Measurements from ENCODE around the gene DDX27. TPM values are rescaled to one million over a fixed set of nuclear protein-coding genes. Genes with fewer than 3 reads are reported as not detected.

The DDX27 gene
- total RNA-seq, 1 donor from 2014 or later: 57.4 TPM

GRCh38 chr20:49285233-49285668, 66.0 kb downstream of the DDX27 start:
- H3K27me3 Mint-ChIP-seq (ENCODE audit: insufficient read depth): no peaks in the 10 kb centered on the region
- intact Hi-C loops (cut with micrococcal nuclease): no loop called here
- H3K9me3 Mint-ChIP-seq: peaks cover 63% of the 10 kb centered on the region
- H3K4me1 Mint-ChIP-seq (ENCODE audit: low read depth): peaks cover 92% of the 10 kb centered on the region
- H3K27ac Mint-ChIP-seq: peak overlapping the region; percentile 16
- peaks cover 95% of the 10 kb centered on the region for H3K36me3 Mint-ChIP-seq (ENCODE audit: low read depth)
- peak overlapping the region; percentile 99 for H3K4me3 Mint-ChIP-seq
- no peak for DNase-seq (ENCODE audit: low spot score)

DNA sequence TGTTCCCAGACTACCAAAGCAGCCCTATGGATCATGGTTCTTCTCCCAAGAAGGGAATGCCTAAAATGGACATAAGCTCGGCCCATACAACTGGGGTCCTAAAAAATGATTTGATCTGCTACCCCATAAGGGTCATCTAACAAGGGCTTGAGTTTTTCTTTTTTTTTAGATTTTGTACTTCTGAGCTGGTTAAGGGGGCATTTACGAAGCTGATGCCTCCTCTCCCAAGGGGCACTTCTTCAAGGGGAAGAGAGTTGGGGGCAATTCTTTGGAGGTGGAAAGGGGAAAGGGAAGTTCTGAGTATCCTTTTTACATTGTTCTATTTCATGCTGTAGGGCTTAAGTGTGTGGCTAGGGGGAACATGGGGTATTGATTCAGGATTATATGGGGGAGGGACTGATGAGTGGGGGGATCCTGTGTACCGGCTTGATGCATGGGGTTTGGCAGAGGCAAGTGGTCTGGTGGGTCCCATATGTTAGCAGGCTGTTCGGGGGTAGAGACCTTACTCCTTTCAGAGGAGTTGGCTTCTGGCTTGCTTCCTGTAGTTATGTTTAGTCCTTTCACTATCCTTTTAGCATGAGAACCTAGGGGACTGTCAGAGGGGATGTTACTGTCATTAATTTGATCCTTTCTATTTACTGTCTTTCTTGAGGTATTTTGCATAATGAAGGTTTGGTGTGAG, 66.7 kb downstream of the DDX27 start:
- H3K4me3 Mint-ChIP-seq: peak overlapping the region; percentile 99
- H3K36me3 Mint-ChIP-seq (ENCODE audit: low read depth): peaks cover 95% of the 10 kb centered on the region
- no peaks in the 10 kb centered on the region for H3K27me3 Mint-ChIP-seq (ENCODE audit: insufficient read depth)
- peaks cover 57% of the 10 kb centered on the region for H3K9me3 Mint-ChIP-seq
- H3K4me1 Mint-ChIP-seq (ENCODE audit: low read depth): peaks cover 90% of the 10 kb centered on the region
- peak overlapping the region; percentile 16 for H3K27ac Mint-ChIP-seq
- intact Hi-C loops (cut with micrococcal nuclease): no loop called here
- no peak for DNase-seq (ENCODE audit: low spot score)

DNA sequence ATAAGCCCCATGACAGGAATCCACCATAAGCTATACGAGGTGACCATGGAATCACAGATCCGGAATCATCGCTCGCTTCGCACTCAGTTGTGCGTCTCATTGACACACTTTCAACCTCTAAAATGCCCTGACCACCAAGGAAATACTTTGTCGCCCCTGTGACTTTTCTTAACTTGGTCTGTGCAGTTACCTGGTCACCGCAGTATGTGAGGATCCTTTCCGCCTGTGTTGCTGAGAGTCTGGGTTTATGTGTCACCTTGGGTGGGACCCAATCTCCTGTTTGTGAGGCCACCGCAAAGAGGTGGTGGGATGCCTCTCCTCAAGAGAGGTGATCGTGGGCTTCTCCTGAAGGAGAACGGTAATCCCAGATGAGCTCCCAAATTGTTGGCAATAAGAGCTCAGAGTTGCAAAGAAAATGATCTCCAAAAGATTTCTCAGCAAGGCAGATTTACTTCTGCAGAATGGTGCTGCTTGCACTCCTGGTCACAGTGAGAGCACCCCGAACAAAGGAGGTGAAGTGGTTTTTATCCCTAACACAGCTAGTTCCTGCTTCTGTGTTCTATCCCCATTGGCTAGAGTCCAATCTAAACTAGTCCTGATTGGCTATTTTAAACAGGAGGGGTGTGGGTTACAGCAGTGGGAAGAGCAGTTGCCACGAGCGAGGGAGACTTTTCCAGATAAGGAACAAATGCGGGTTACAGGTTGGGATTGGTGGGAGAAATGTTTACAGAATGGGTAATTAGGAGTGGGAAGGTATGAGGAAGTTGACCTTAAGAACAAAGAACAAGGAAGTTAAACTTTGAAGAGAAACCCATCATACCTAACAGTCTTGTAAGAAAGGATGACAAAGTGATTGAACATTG, 67.7 kb downstream of the DDX27 start:
- H3K4me1 Mint-ChIP-seq (ENCODE audit: low read depth): peaks cover 85% of the 10 kb centered on the region
- DNase-seq (ENCODE audit: low spot score): no peak
- peaks cover 91% of the 10 kb centered on the region for H3K36me3 Mint-ChIP-seq (ENCODE audit: low read depth)
- peak overlapping the region; percentile 99 for H3K4me3 Mint-ChIP-seq
- H3K27ac Mint-ChIP-seq: peak overlapping the region; percentile 34
- no peaks in the 10 kb centered on the region for H3K27me3 Mint-ChIP-seq (ENCODE audit: insufficient read depth)
- intact Hi-C loops (cut with micrococcal nuclease): no loop called here
- H3K9me3 Mint-ChIP-seq: peaks cover 49% of the 10 kb centered on the region

GRCh38 chr20:49287555-49288249, 68.5 kb downstream of the DDX27 start:
- Mint-ChIP-seq H3K36me3 (ENCODE audit: low read depth) (peaks cover 89% of the 10 kb centered on the region), H3K4me3 (peak overlapping the region; percentile 99), H3K27ac (peak overlapping the region; percentile 34), H3K27me3 (ENCODE audit: insufficient read depth) (no peaks in the 10 kb centered on the region), H3K9me3 (peaks cover 43% of the 10 kb centered on the region), H3K4me1 (ENCODE audit: low read depth) (peaks cover 77% of the 10 kb centered on the region)
- intact Hi-C loops (cut with micrococcal nuclease): no loop called here
- no peak for DNase-seq (ENCODE audit: low spot score)

DNA sequence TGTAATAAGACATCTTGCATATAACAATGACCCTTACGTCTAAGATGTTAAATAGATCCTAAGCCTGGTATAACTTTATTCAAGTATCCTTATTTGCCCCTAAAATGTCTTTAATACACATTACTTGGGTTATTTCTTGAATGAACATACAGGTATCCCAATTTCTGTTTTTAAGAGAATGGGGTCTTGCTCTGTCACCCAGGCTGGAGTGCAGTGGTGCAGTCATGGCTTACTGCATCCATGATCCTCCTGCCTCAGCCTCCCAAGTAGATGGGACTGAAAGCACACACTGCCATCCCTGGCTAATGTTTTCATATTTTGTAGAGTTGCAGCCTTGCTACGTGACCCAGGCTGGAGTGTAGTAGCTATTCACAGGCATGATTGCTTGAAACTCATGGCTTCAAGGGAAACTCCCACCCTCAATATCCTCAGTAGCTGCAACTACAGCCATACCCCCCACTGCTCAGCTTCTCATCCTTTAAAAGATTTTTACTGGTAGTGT, 69.1 kb downstream of the DDX27 start:
- DNase-seq (ENCODE audit: low spot score): no peak
- Mint-ChIP-seq H3K9me3 (peaks cover 38% of the 10 kb centered on the region), H3K4me3 (no peak overlapping the region), H3K4me1 (ENCODE audit: low read depth) (peaks cover 71% of the 10 kb centered on the region), H3K27ac (peak overlapping the region; percentile 34), H3K36me3 (ENCODE audit: low read depth) (peaks cover 87% of the 10 kb centered on the region), H3K27me3 (ENCODE audit: insufficient read depth) (no peaks in the 10 kb centered on the region)
- intact Hi-C loops (cut with micrococcal nuclease): no loop called here

DNA sequence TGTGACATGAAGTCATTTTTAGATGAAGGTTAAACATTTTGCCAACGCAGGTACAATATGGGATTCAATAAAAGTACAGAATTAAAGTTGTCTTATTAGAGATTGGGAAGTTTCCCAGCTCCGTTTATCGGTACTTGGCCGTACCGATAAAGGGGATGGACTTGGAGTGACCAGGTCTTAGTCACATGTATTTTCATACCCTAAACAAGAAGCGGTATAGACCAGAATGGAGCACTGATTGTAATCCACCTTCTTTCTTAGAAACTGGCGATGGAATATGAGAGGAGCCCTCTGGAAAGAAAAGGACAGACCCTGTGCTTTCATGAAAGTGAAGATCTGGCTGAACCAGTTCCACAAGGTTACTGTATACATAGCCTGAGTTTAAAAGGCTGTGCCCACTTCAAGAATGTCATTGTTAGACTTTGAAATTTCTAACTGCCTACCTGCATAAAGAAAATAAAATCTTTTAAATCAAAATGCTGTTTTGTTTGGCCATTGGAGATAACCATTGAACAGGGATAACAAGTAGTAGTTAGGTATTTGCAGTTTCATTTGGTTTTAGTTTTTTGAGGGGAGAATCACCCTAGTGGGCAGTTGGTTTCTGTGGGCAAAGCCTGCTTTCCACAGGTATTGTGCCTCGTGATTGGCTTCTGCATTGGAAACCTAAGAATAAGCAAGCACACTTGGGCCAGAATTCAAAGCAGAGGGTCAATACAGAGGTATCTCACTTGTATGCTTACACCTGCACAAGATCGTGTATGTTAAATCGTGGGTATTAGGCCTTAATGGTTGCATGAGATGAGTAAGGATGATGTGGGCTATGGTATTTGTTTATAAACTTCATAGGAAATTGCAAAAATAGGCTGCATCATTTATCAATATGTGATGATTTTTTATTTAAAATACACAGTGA, 69.8 kb downstream of the DDX27 start:
- H3K36me3 Mint-ChIP-seq (ENCODE audit: low read depth): peaks cover 84% of the 10 kb centered on the region
- H3K27ac Mint-ChIP-seq: no peak overlapping the region
- H3K4me1 Mint-ChIP-seq (ENCODE audit: low read depth): peaks cover 64% of the 10 kb centered on the region
- H3K9me3 Mint-ChIP-seq: peaks cover 31% of the 10 kb centered on the region
- DNase-seq (ENCODE audit: low spot score): no peak
- no peaks in the 10 kb centered on the region for H3K27me3 Mint-ChIP-seq (ENCODE audit: insufficient read depth)
- no peak overlapping the region for H3K4me3 Mint-ChIP-seq
- intact Hi-C loops (cut with micrococcal nuclease): no loop called here

DNA sequence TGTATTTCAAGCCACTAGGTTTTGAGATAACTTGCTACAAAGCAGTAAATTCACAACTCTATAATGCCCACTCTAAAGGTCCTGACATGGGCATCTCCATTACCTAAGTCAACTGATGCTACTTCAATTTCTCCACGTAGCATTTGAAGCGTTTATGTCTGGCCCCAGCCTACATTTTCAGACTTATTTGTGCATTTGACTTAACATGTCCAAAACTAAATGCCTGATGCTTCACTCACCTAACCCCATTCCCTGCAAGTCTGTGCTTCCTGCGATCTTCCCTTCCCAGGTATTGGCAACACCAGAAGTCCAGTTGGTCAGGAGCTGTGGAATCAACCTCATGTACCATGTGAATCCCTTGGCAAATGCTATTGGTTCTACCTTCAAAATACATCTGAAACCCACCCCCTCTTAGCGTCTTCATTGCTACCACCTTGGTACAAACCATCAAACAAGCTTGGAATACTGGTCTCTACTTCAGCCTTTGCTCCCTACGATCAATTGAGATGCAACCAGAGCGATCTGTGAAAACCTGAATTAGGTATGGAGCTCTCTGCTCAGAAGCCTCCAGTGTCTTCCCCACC, 71.5 kb downstream of the DDX27 start:
- Mint-ChIP-seq H3K27me3 (ENCODE audit: insufficient read depth) (no peaks in the 10 kb centered on the region), H3K36me3 (ENCODE audit: low read depth) (peaks cover 71% of the 10 kb centered on the region), H3K4me3 (no peak overlapping the region), H3K4me1 (ENCODE audit: low read depth) (peaks cover 47% of the 10 kb centered on the region), H3K9me3 (peaks cover 19% of the 10 kb centered on the region), H3K27ac (no peak overlapping the region)
- intact Hi-C loops (cut with micrococcal nuclease): no loop called here
- DNase-seq (ENCODE audit: low spot score): no peak

- Mint-ChIP-seq H3K27me3 (ENCODE audit: insufficient read depth) (no peaks in the 10 kb centered on the region), H3K4me3 (no peak overlapping the region), H3K4me1 (ENCODE audit: low read depth) (peaks cover 42% of the 10 kb centered on the region), H3K27ac (peak overlapping the region; percentile 8), H3K9me3 (peaks cover 14% of the 10 kb centered on the region), H3K36me3 (ENCODE audit: low read depth) (peaks cover 66% of the 10 kb centered on the region)
- intact Hi-C loops (cut with micrococcal nuclease): no loop called here
- no peak for DNase-seq (ENCODE audit: low spot score)
These were observed 72.0 kb downstream of the DDX27 start for GRCh38 chr20:49291200-49291599.

- Mint-ChIP-seq H3K4me1 (ENCODE audit: low read depth) (peaks cover 34% of the 10 kb centered on the region), H3K27ac (no peak overlapping the region), H3K9me3 (peaks cover 6% of the 10 kb centered on the region), H3K4me3 (no peak overlapping the region), H3K27me3 (ENCODE audit: insufficient read depth) (no peaks in the 10 kb centered on the region), H3K36me3 (ENCODE audit: low read depth) (peaks cover 59% of the 10 kb centered on the region)
- intact Hi-C loops (cut with micrococcal nuclease): no loop called here
- no peak for DNase-seq (ENCODE audit: low spot score)
These were observed 72.8 kb downstream of the DDX27 start for GRCh38 chr20:49292010-49292409.

DNA sequence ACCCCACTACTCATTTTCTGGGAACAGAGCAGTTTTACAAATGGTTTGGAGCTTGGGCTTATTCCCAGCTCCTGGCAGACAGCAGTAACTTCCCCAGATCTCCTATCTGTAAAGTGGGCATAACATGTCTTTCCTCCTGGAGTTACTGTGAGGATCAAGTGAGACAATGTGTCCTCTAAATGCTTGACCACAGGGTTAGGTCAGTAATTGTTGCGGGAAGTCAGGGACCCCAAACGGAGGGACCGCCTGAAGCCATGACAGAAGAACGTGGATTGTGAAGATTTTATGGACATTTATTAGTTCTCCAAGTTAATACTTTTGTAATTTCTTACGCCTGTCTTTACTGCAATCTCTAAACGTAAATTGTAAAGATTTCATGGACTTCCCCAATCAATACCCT, 73.9 kb downstream of the DDX27 start:
- Mint-ChIP-seq H3K27me3 (ENCODE audit: insufficient read depth) (no peaks in the 10 kb centered on the region), H3K4me3 (no peak overlapping the region), H3K4me1 (ENCODE audit: low read depth) (peaks cover 31% of the 10 kb centered on the region), H3K36me3 (ENCODE audit: low read depth) (peaks cover 51% of the 10 kb centered on the region), H3K9me3 (no peaks in the 10 kb centered on the region), H3K27ac (no peak overlapping the region)
- intact Hi-C loops (cut with micrococcal nuclease): no loop called here
- no peak for DNase-seq (ENCODE audit: low spot score)
